Pancreas (tissue), 10 donors: ENCODE measurements around the gene MYLK4. TPM values are rescaled to one million over a fixed set of nuclear protein-coding genes. Genes with fewer than 3 reads are reported as not detected.

Source experiments
- ATAC-seq, 4 donors: fragments of 200-7000 bp; cut with Tn5 transposase; one replicate each; pipeline versions ENCODE4 v1.8.0 to v1.9.1; 2020; ENCODE audit warnings: mild to moderate bottlenecking in 4 of 4, moderate library complexity in 4 of 4
- DNase-seq, 6 donors: peaks; one replicate each; pipeline ENCODE4 v3.0.0-alpha.2; 2020
- FAIRE-seq: peaks from 2 replicates; lab custom pipeline; 2012; peaks lifted over from hg19 to GRCh38; lab: Jason Lieb, UNC
- H3K27ac ChIP-seq, 4 donors: fragments of 200-600 bp; sonication (generic); 1 replicate in 3 of 4; 2 replicates in 1 of 4; pipeline versions ENCODE4 v1.5.0 to v1.8.0; 2020
- H3K27me3 ChIP-seq, 4 donors: fragments of 200-600 bp; one replicate each; pipeline ENCODE4 v1.8.0; 2021
- H3K36me3 ChIP-seq, 3 donors: fragments of 200-600 bp; sonication (generic) in 1 of 3; one replicate each; pipeline versions ENCODE4 v1.5.0 to v1.8.0; 2020 to 2021
- H3K4me1 ChIP-seq, 3 donors: fragments of 200-600 bp; one replicate each; pipeline ENCODE4 v1.8.0; 2021
- H3K4me3 ChIP-seq, 4 donors: fragments of 200-600 bp; sonication (generic) in 2 of 4; one replicate each; pipeline versions ENCODE4 v1.5.0 to v1.8.0; 2020 to 2021
- H3K9me3 ChIP-seq, 4 donors: fragments of 200-600 bp; one replicate each; pipeline ENCODE4 v1.8.0; 2021
- CTCF ChIP-seq, 4 donors: fragments of 200-600 bp; sonication (generic) in 3 of 4; IDR thresholded peaks; one replicate each; pipeline versions ENCODE4 v1.5.0 to v1.8.0; 2021; ENCODE audit warnings: antibody characterized with exemption in 4 of 4
- WGBS, 2 donors: extraction: QIAGEN DNeasy Blood & Tissue Kit; methylation state at CpG; one replicate each; pipeline ENCODE4 v1.1.7; 2013; 5-methylcytosine and 5-hydroxymethylcytosine counted together
- intact Hi-C, 3 donors: fragments of 100-400 bp; cut with DNase I; formaldehyde crosslinking; loops; one replicate each; pipeline versions ENCODE4 v1.11.1 to v1.14.2; 2022
- polyA plus RNA-seq, 2 donors: library from polyadenylated mRNA; stranded (reverse); fragments of 200-250 nt; gene quantifications; one replicate each; pipeline ENCODE4 v1.2.3, GENCODE V29; 2013
- total RNA-seq, 6 donors: library from RNA; stranded (reverse); fragmentation: NEBNext Ultra II Directional in 4 of 6; extraction: Animal tissue kit (Norgen Biotek cat#: 25700) in 4 of 6; gene quantifications; one replicate each; pipeline versions ENCODE4 v1.2.1 to v1.2.4, GENCODE V29; 2021 to 2023
- donor health status: healthy with polysubstance abuse.
- donor health status: DM: no; HTN: no; CAD: no; lungs with moderate emphysema.
- donor health status: DM: no; HTN: no; CAD: no.
- donor health status: control.
- donor health status: control.
- donor health status: Bipolar disorder and iron deficiency.
- donor health status: DM: yes; HTN: yes; CAD: no.
- donor health status: DM: no; HTN: no; CAD: no.
- donor health status: DM: no; HTN: no; CAD: no.
- donor health status: DM: yes; HTN: yes; CAD: no.

The MYLK4 gene
- total and polyA plus RNA-seq, 8 donors, result 0.27 to 1.0 (median 0.41) TPM

- WGBS, 2 donors, result 92 to 93% methylated on average over 10 of the region's 10 CpGs
- Histone ChIP-seq H3K9me3 (no peaks in the 10 kb centered on the region), H3K36me3 (no peaks in the 10 kb centered on the region), H3K27me3 (no peaks in the 10 kb centered on the region), H3K4me1 (no peaks in the 10 kb centered on the region), H3K4me3 (no peak overlapping the region), H3K27ac (no peak overlapping the region)
- FAIRE-seq (no peak), ATAC-seq (no peak), DNase-seq (no peak)
- intact Hi-C loops, result no loop called here
- no peak for TF ChIP-seq CTCF (IDR thresholded peaks at IDR 0.05)
These were observed 20.8 kb downstream of the MYLK4 start for GRCh38 chr6:2729921-2730320.

GRCh38 chr6:2725999-2726567 lies 24.6 kb downstream of the MYLK4 start:
- intact Hi-C loops, result no loop called here
- FAIRE-seq, result no peak
- H3K36me3 ChIP-seq, result no peaks in the 10 kb centered on the region
- no peaks in the 10 kb centered on the region for H3K9me3 ChIP-seq
- no peak for TF ChIP-seq CTCF (IDR thresholded peaks at IDR 0.05)
- H3K27me3 ChIP-seq, result no peaks in the 10 kb centered on the region
- peak in 2 of 4 donors; percentile 64 for ATAC-seq
- WGBS, 2 donors, result 57 to 63% methylated on average over 8 of the region's 8 CpGs
- DNase-seq, result no peak
- peak overlapping the region in 1 of 4 donors; percentile 28 for H3K27ac ChIP-seq
- no peaks in the 10 kb centered on the region for H3K4me1 ChIP-seq
- no peak overlapping the region for H3K4me3 ChIP-seq

GRCh38 chr6:2725364-2725988 lies 25.2 kb downstream of the MYLK4 start:
- Histone ChIP-seq H3K4me3 (no peak overlapping the region), H3K9me3 (no peaks in the 10 kb centered on the region), H3K27ac (no peak overlapping the region), H3K4me1 (no peaks in the 10 kb centered on the region), H3K36me3 (no peaks in the 10 kb centered on the region), H3K27me3 (no peaks in the 10 kb centered on the region)
- ATAC-seq (no peak), FAIRE-seq (no peak), DNase-seq (no peak)
- no peak for TF ChIP-seq CTCF (IDR thresholded peaks at IDR 0.05)
- intact Hi-C loops, result no loop called here
- 73 to 82% methylated on average over 8 of the region's 8 CpGs for WGBS, 2 donors

GRCh38 chr6:2721219-2721618 lies 29.5 kb downstream of the MYLK4 start:
- Histone ChIP-seq H3K36me3 (no peaks in the 10 kb centered on the region), H3K27ac (no peak overlapping the region), H3K4me1 (no peaks in the 10 kb centered on the region), H3K4me3 (no peak overlapping the region), H3K27me3 (no peaks in the 10 kb centered on the region), H3K9me3 (no peaks in the 10 kb centered on the region)
- FAIRE-seq (no peak), DNase-seq (no peak), ATAC-seq (no peak)
- WGBS, 2 donors, result 88 to 94% methylated on average over 3 of the region's 3 CpGs
- TF ChIP-seq CTCF (IDR thresholded peaks at IDR 0.05), result no peak
- intact Hi-C loops, result no loop called here

- DNase-seq, result no peak
- no peak for TF ChIP-seq CTCF (IDR thresholded peaks at IDR 0.05)
- no peak for FAIRE-seq
- intact Hi-C loops, result no loop called here
- ATAC-seq, result no peak
- H3K36me3 ChIP-seq, result no peaks in the 10 kb centered on the region
- H3K4me3 ChIP-seq, result no peak overlapping the region
- H3K27ac ChIP-seq, result no peak overlapping the region
- no peaks in the 10 kb centered on the region for H3K9me3 ChIP-seq
- no peaks in the 10 kb centered on the region for H3K4me1 ChIP-seq
- WGBS, 2 donors, result 75 to 78% methylated on average over 2 of the region's 2 CpGs
- no peaks in the 10 kb centered on the region for H3K27me3 ChIP-seq
These were observed 31.6 kb downstream of the MYLK4 start for GRCh38 chr6:2719093-2719455.
